Hepatocyte (in vitro differentiated cells): ENCODE measurements around the gene FSD1L. TPM values are rescaled to one million over a fixed set of nuclear protein-coding genes. Genes with fewer than 3 reads are reported as not detected.

ENCODE experiments used
- DNase-seq: peaks from one replicate; pipeline ENCODE4 v3.0.0-alpha.2; 2016; ENCODE audit warnings: low spot score
- H2AFZ ChIP-seq: fragments of 200-600 bp; sonication (generic); 2 replicates; pipeline ENCODE4 v1.6.0; 2016; ENCODE audit warnings: antibody characterized with exemption, mild to moderate bottlenecking
- H3K27ac ChIP-seq: fragments of 200-600 bp; sonication (generic); 2 replicates; pipeline ENCODE4 v1.5.1; 2016; ENCODE audit warnings: mild to moderate bottlenecking
- H3K27me3 ChIP-seq: fragments of 200-600 bp; sonication (generic); 2 replicates; pipeline ENCODE4 v1.6.1; 2016
- H3K36me3 ChIP-seq: fragments of 200-600 bp; sonication (generic); replicated peaks from 2 replicates; pipeline ENCODE4 v1.5.1; 2016; ENCODE audit warnings: low read depth; ENCODE audit not compliant: insufficient read depth
- H3K4me1 ChIP-seq: fragments of 200-600 bp; sonication (generic); 2 replicates; pipeline ENCODE4 v1.5.1; 2016; ENCODE audit warnings: mild to moderate bottlenecking, moderate library complexity; ENCODE audit not compliant: insufficient read depth
- H3K4me2 ChIP-seq: fragments of 200-600 bp; sonication (generic); 2 replicates; pipeline ENCODE4 v1.6.0; 2016
- H3K4me3 ChIP-seq: fragments of 200-600 bp; sonication (generic); 2 replicates; pipeline ENCODE4 v1.5.1; 2016; ENCODE audit warnings: mild to moderate bottlenecking
- H3K79me2 ChIP-seq: fragments of 200-600 bp; sonication (generic); 2 replicates; pipeline ENCODE4 v1.6.0; 2017; ENCODE audit warnings: mild to moderate bottlenecking
- H3K9me2 ChIP-seq: fragments of 200-600 bp; sonication (generic); replicated peaks from 2 replicates; pipeline ENCODE4 v1.6.0; 2017; ENCODE audit warnings: mild to moderate bottlenecking; ENCODE audit not compliant: insufficient read depth
- H3K9me3 ChIP-seq: fragments of 200-600 bp; sonication (generic); 2 replicates; pipeline ENCODE4 v1.5.1; 2016; ENCODE audit warnings: low read depth, mild to moderate bottlenecking
- H4K20me1 ChIP-seq: fragments of 200-600 bp; sonication (generic); 2 replicates; pipeline ENCODE4 v1.6.0; 2016; ENCODE audit warnings: mild to moderate bottlenecking; ENCODE audit not compliant: insufficient read depth, poor library complexity, severe bottlenecking
- EZH2 ChIP-seq: fragments of 200-600 bp; sonication (generic); IDR thresholded peaks from 2 replicates; pipeline ENCODE4 v1.6.1; 2016; ENCODE audit warnings: antibody characterized with exemption, mild to moderate bottlenecking, borderline replicate concordance
- EZH2phosphoT487 ChIP-seq: fragments of 200-600 bp; sonication (generic); IDR thresholded peaks from one replicate; pipeline ENCODE4 v1.6.1; 2018; ENCODE audit warnings: antibody characterized with exemption, mild to moderate bottlenecking, low read depth, moderate library complexity; ENCODE audit not compliant: unreplicated experiment, severe bottlenecking
- WGBS: methylation state at CpG from one replicate; pipeline ENCODE4 v1.1.6; 2016; ENCODE audit warnings: low lambda C conversion rate; ENCODE audit errors: missing lambda C conversion rate; 5-methylcytosine and 5-hydroxymethylcytosine counted together
- polyA plus RNA-seq: library from polyadenylated mRNA; unstranded; fragments of >200 nt; fragmentation: Nextera tagmentation; extraction: Ambion mirVana; gene quantifications from 2 replicates; pipeline ENCODE4 v1.2.1, GENCODE V29; 2016
- total RNA-seq: library from RNA; depleted of rRNA; stranded (reverse); fragments of >200 nt; gene quantifications from 2 replicates; pipeline ENCODE4 v1.2.3, GENCODE V29; 2014
- TF ChIP-seq, protein P1 (sequence below): fragments of 200-600 bp; sonication (generic); IDR thresholded peaks from 2 replicates; pipeline ENCODE4 v1.5.1; 2016; ENCODE audit warnings: antibody characterized with exemption, mild to moderate bottlenecking; ENCODE audit not compliant: poor library complexity

FSD1L gene
- total and polyA plus RNA-seq, 2 experiments from 2014 or later: 1.1 to 9.3 TPM

GRCh38 chr9:105435453-105435852, 12.4 kb upstream of the FSD1L start:
- Histone ChIP-seq H3K27ac (no peak overlapping the region), H3K4me2 (no peak overlapping the region), H3K9me3 (no peaks in the 10 kb centered on the region), H3K79me2 (no peaks in the 10 kb centered on the region), H3K4me1 (peaks cover 17% of the 10 kb centered on the region), H3K27me3 (no peaks in the 10 kb centered on the region), H4K20me1 (no peaks in the 10 kb centered on the region), H3K9me2 (no peaks in the 10 kb centered on the region), H2AFZ (no peak overlapping the region), H3K36me3 (no peaks in the 10 kb centered on the region), H3K4me3 (no peak overlapping the region)
- WGBS: 95% methylated on average over 3 of the region's 3 CpGs
- TF ChIP-seq EZH2phosphoT487 (no peak), EZH2 (no peak)
- TF ChIP-seq, protein P1, sequence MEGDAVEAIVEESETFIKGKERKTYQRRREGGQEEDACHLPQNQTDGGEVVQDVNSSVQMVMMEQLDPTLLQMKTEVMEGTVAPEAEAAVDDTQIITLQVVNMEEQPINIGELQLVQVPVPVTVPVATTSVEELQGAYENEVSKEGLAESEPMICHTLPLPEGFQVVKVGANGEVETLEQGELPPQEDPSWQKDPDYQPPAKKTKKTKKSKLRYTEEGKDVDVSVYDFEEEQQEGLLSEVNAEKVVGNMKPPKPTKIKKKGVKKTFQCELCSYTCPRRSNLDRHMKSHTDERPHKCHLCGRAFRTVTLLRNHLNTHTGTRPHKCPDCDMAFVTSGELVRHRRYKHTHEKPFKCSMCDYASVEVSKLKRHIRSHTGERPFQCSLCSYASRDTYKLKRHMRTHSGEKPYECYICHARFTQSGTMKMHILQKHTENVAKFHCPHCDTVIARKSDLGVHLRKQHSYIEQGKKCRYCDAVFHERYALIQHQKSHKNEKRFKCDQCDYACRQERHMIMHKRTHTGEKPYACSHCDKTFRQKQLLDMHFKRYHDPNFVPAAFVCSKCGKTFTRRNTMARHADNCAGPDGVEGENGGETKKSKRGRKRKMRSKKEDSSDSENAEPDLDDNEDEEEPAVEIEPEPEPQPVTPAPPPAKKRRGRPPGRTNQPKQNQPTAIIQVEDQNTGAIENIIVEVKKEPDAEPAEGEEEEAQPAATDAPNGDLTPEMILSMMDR: no peak
- DNase-seq: no peak

DNA sequence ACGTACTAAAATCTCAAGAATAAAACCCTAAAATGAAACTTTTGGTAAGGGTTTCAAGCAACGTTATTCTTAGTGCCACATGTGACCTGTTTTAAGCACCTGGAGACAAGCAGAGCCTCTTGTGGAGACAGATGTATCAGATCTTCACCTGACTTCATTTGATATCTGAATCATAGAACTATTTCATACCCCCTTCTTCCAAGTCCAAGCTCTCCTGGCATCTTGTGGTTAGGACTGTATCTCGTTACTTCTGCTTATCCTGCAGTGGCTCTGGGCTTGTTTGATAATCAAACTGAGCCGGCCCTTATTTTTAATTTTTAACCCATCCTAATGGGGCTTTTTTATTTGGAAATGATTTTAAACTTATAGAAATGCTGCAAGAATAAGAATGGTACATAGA, 11.1 kb upstream of the FSD1L start:
- H3K9me2 ChIP-seq: no peaks in the 10 kb centered on the region
- no peak overlapping the region for H3K4me2 ChIP-seq
- H4K20me1 ChIP-seq: no peaks in the 10 kb centered on the region
- H2AFZ ChIP-seq: no peak overlapping the region
- H3K79me2 ChIP-seq: no peaks in the 10 kb centered on the region
- H3K27me3 ChIP-seq: no peaks in the 10 kb centered on the region
- WGBS: 88% methylated on average over 4 of the region's 4 CpGs
- no peaks in the 10 kb centered on the region for H3K36me3 ChIP-seq
- DNase-seq: no peak
- H3K4me3 ChIP-seq: no peak overlapping the region
- peaks cover 10% of the 10 kb centered on the region for H3K4me1 ChIP-seq
- no peaks in the 10 kb centered on the region for H3K9me3 ChIP-seq
- TF ChIP-seq EZH2 (no peak), EZH2phosphoT487 (no peak)
- TF ChIP-seq, protein P1: no peak
- no peak overlapping the region for H3K27ac ChIP-seq

- TF ChIP-seq EZH2phosphoT487 (no peak), EZH2 (no peak)
- TF ChIP-seq, protein P1: no peak
- Histone ChIP-seq H3K4me3 (no peak overlapping the region), H3K9me3 (no peaks in the 10 kb centered on the region), H3K27me3 (no peaks in the 10 kb centered on the region), H3K9me2 (no peaks in the 10 kb centered on the region), H3K27ac (no peak overlapping the region), H3K4me2 (no peak overlapping the region), H3K36me3 (no peaks in the 10 kb centered on the region), H2AFZ (no peak overlapping the region), H3K4me1 (peaks cover 1% of the 10 kb centered on the region), H3K79me2 (no peaks in the 10 kb centered on the region), H4K20me1 (no peaks in the 10 kb centered on the region)
- no peak for DNase-seq
- 85% methylated on average over 1 of the region's 1 CpG for WGBS
These were observed 10.1 kb upstream of the FSD1L start for GRCh38 chr9:105437704-105438103.
